Measurements from ENCODE around the gene ACSM6. TPM values are rescaled to one million over a fixed set of nuclear protein-coding genes. Genes with fewer than 3 reads are reported as not detected.
"Not testable (repeated sequence)": the region's sequence is repeated elsewhere in the genome, so short reads cannot be mapped to it uniquely, and the experiment has no call there.

The ACSM6 gene
- total RNA-seq, 4 donors from 2014 or later = not detected

DNA sequence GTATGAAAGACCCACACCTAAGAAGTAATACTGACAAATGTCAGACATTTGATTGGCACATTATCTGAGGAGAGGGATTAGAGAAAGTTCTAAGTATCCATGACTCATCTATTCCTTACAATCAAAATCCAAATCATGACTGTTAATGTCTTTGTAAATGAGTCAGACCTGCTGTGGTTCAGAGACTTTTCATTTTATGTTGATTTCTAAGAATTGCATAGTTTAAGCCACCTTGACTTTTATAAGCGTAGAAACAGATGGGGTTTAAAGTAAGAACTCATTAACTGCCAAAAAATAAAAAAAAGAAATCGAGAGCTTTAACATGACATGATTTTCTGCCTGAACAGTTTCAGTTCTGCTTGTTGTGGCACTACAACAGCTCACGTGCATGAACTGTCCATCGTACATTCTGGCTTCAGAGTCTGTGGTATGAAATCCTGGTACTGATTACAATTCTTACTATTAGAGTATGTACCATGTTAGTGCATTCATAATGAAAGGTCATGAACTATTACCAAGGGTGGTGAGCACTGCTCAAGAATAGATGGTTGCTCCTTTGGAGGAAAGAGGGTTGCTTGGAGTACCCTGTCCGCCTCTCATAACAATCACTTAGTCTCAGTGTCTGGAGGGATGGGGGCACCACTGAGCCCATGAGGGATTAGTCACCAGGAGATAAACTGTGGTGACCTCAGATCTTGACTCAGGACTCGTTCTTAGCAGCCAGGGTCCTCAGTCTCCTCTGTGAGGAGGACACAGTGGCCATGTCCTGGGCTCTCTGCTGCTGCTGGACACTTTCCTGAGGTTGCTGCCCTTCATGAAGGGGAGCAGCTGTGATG is 42.2 kb downstream of the ACSM6 start:
- no peak for DNase-seq (ENCODE audit: low spot score in 2 of 2)
- Histone ChIP-seq H3K27ac (no peak overlapping the region), H3K36me3 (peaks cover 0 to 31% (median 13%) of the 10 kb centered on the region in 3 donors), H3K4me1 (no peaks in the 10 kb centered on the region), H3K4me3 (no peak overlapping the region), H3K9me3 (peaks cover 0 to under 1% (median 0%) of the 10 kb centered on the region in 4 donors), H3K27me3 (no peaks in the 10 kb centered on the region)
- WGBS, 2 donors = 64 to 68% methylated on average over 6 of the region's 6 CpGs
- TF ChIP-seq EP300 (IDR thresholded peaks at IDR 0.05) (no peak), POLR2A (IDR thresholded peaks at IDR 0.05) (no peak)
- TF ChIP-seq, protein P1, sequence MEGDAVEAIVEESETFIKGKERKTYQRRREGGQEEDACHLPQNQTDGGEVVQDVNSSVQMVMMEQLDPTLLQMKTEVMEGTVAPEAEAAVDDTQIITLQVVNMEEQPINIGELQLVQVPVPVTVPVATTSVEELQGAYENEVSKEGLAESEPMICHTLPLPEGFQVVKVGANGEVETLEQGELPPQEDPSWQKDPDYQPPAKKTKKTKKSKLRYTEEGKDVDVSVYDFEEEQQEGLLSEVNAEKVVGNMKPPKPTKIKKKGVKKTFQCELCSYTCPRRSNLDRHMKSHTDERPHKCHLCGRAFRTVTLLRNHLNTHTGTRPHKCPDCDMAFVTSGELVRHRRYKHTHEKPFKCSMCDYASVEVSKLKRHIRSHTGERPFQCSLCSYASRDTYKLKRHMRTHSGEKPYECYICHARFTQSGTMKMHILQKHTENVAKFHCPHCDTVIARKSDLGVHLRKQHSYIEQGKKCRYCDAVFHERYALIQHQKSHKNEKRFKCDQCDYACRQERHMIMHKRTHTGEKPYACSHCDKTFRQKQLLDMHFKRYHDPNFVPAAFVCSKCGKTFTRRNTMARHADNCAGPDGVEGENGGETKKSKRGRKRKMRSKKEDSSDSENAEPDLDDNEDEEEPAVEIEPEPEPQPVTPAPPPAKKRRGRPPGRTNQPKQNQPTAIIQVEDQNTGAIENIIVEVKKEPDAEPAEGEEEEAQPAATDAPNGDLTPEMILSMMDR (IDR thresholded peaks at IDR 0.05) = no peak

DNA sequence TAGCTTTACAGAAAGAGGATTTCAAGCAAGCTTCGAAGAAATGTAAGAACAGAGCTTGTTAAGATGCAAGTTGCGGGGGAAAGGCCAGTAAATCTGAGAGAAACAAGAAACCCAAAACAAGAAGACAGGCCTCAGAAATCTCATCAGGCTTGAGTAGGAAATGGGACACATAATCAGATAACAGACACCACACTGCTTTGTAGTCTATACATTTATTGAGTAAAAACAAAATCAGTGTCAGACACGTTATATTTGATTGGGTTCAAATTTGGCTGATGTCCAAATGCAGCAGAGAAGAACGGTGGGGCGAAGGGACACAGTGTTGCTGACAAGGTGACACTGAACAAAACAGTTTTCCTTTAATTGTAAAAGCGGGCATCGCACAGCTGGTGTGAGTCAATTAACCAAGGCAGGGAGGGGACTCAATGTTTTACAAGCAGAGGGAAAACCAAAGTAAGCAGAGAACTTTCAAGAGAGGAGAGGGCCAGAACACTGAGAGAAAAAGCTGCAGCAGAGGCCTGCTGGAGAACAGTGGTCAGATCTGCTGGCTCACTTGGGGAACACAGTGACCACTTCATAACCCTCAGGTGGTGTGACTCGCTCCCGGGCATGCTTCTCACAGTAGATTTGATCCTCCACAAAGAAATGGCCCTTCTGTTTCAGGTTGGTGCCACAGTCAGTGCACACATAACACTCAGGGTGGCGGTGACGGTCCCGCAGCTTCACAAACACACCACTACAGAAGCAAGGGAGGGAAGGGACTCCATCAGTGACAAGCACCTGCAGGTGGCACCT is 43.5 kb downstream of the ACSM6 start:
- Histone ChIP-seq H3K9me3 (no peaks in the 10 kb centered on the region), H3K27ac (no peak overlapping the region), H3K4me1 (no peaks in the 10 kb centered on the region), H3K27me3 (no peaks in the 10 kb centered on the region), H3K36me3 (peaks cover 0 to 32% (median 13%) of the 10 kb centered on the region in 3 donors), H3K4me3 (no peak overlapping the region)
- no peak for DNase-seq (ENCODE audit: low spot score in 2 of 2)
- 83 to 89% methylated on average over 12 of the region's 12 CpGs for WGBS, 2 donors
- TF ChIP-seq POLR2A (IDR thresholded peaks at IDR 0.05) (no peak), EP300 (IDR thresholded peaks at IDR 0.05) (peak in 1 of 2 donors; percentile 20)
- TF ChIP-seq, protein P1 (IDR thresholded peaks at IDR 0.05) = no peak

DNA sequence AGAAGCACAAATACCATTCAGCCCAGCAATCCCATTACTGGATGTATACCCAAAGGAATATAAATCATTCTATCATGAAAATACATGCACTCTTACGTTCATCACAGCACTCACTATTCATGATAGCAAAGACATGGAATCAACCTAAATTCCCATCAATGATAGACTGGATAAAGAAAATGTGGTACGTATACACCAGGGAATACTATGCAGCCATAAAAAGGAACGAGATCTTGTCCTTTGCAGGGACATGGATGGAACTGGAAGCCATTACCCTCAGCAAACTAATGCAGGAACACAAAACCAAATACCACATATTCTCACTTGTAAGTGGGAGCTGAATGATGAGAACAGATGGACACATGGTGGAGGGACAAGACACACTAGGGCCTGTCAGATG is 46.1 kb downstream of the ACSM6 start:
- H3K4me3 ChIP-seq; H3K27ac ChIP-seq; H3K9me3 ChIP-seq; H3K4me1 ChIP-seq; H3K27me3 ChIP-seq; DNase-seq (ENCODE audit: low spot score in 2 of 2): not testable (repeated sequence)
- H3K36me3 ChIP-seq = peaks cover 0 to 32% (median 13%) of the 10 kb centered on the region in 3 donors
- WGBS, 2 donors = 88 to 95% methylated on average over 3 of the region's 3 CpGs

DNA sequence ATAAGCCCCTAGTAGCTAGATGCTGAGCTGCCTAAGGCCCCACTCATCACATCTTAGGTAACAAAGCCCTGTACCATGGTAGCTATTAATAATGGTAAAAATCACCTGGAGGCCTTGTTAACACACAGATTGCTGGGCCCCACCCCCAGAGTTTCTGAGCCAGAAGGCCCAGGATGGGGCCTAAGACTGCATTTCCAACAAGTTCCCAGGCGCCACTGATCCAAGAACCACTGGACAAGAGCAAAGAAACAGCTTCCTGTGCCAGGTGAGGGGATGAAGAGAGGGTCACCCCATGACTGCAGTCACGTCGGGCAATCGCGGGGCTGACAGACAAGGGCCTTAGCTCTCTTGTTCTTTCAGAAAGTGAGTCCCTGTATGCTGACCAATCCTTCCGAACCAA is 46.8 kb downstream of the ACSM6 start:
- Histone ChIP-seq H3K4me3 (no peak overlapping the region), H3K27ac (no peak overlapping the region), H3K36me3 (peaks cover 0 to 39% (median 10%) of the 10 kb centered on the region in 3 donors), H3K4me1 (no peaks in the 10 kb centered on the region), H3K9me3 (no peaks in the 10 kb centered on the region), H3K27me3 (no peaks in the 10 kb centered on the region)
- no peak for TF ChIP-seq POLR2A (IDR thresholded peaks at IDR 0.05)
- no peak for TF ChIP-seq EP300 (IDR thresholded peaks at IDR 0.05)
- TF ChIP-seq, protein P1 (IDR thresholded peaks at IDR 0.05) = no peak
- no peak for DNase-seq (ENCODE audit: low spot score in 2 of 2)
- 95 to 98% methylated on average over 5 to 6 of the region's 6 CpGs for WGBS, 2 donors

DNA sequence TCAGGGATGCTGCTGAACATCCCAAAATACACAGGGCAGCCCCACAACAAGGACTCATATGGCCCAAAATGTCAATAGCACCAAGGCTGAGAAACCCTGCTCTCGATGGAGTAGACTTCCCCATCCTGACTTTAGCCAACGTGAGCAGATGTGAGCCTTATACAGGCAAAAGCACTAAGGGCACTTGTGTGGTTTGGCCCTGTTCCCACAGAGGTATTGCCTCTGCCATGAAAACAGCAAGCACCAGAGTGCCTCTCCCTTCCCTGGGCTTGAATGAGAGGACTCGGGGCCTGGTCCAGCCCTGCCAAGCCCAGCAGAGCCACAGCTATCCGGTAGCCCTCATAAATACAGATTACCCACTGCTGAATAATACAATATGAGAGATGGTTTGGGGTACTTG is 47.5 kb downstream of the ACSM6 start:
- TF ChIP-seq EP300 (IDR thresholded peaks at IDR 0.05) (no peak), POLR2A (IDR thresholded peaks at IDR 0.05) (no peak)
- TF ChIP-seq, protein P1 (IDR thresholded peaks at IDR 0.05) = no peak
- H3K27me3 ChIP-seq = no peaks in the 10 kb centered on the region
- DNase-seq (ENCODE audit: low spot score in 2 of 2) = no peak
- H3K36me3 ChIP-seq = peaks cover 0 to 38% (median 9%) of the 10 kb centered on the region in 3 donors
- no peak overlapping the region for H3K27ac ChIP-seq
- no peaks in the 10 kb centered on the region for H3K4me1 ChIP-seq
- H3K9me3 ChIP-seq = no peaks in the 10 kb centered on the region
- H3K4me3 ChIP-seq = no peak overlapping the region
- 77 to 85% methylated on average over 2 to 4 of the region's 4 CpGs for WGBS, 2 donors

All from tibial nerve (tissue), 4 donors.